Measurements from ENCODE around the gene TSPAN31. TPM values are rescaled to one million over a fixed set of nuclear protein-coding genes. Genes with fewer than 3 reads are reported as not detected.

The TSPAN31 gene
- total RNA-seq, 1 donor from 2014 or later = 17.3 TPM

- intact Hi-C loops (cut with micrococcal nuclease) = loop anchor here (5.0 to 10.0 kb wide), 4 partner anchors 96 to 1117 kb away; partner anchors contain the start of genes ARHGAP9, BAZ2A, CTDSP2 and PTGES3
These were observed 6.6 kb downstream of the TSPAN31 start for GRCh38 chr12:57751432-57751787.

- intact Hi-C loops (cut with micrococcal nuclease) = loop anchor here (1.0 to 10.0 kb wide), 9 partner anchors 8 to 1117 kb away; partner anchors contain the start of genes ARHGAP9, BAZ2A, CTDSP2 and DCTN2
These were observed 7.2 kb downstream of the TSPAN31 start, which contains the start of gene CDK4 for GRCh38 chr12:57751788-57752667. TSS of gene CDK4 (minus strand) at chr12:57752310. CDS start at chr12:57751717, 593 bp downstream.

GRCh38 chr12:57752668-57753000, 7.8 kb downstream of the TSPAN31 start:
- intact Hi-C loops (cut with micrococcal nuclease) = loop anchor here (1.0 to 10.0 kb wide), 9 partner anchors 8 to 1118 kb away; partner anchors contain the start of genes ARHGAP9, BAZ2A, CTDSP2 and DCTN2

GRCh38 chr12:57753756-57754337, 9.0 kb downstream of the TSPAN31 start:
- intact Hi-C loops (cut with micrococcal nuclease) = loop anchor here (5.0 to 10.0 kb wide), 4 partner anchors 93 to 1119 kb away; partner anchors contain the start of genes ARHGAP9, BAZ2A, CTDSP2 and PTGES3

GRCh38 chr12:57754411-57755193, 9.8 kb downstream of the TSPAN31 start, which contains the start of gene MARCHF9:
TSS of gene MARCHF9 (plus strand) at chr12:57755103. CDS start at chr12:57755529, 426 bp downstream.
- intact Hi-C loops (cut with micrococcal nuclease) = loop anchor here (1.0 to 10.0 kb wide), 6 partner anchors 28 to 1120 kb away; partner anchors contain the start of genes ARHGAP9, BAZ2A, CTDSP2 and PTGES3

DNA sequence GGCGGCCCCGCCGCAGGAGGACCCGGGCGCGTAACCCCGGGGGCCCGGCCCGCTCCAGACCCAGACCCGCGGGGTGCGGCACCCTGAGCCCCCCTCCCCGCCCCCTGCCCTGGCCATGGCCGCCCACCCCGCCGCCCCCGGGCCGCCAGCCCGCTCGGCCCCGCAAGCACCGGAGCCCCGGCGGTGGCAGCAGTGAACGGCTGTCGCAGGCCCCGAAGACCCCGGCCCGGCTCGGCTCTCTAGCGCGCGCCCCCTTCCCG, 10.3 kb downstream of the TSPAN31 start:
- intact Hi-C loops (cut with micrococcal nuclease) = loop anchor here (1.0 to 10.0 kb wide), 3 partner anchors 27 to 1120 kb away; partner anchors contain the start of genes BAZ2A and TSFM

- intact Hi-C loops (cut with micrococcal nuclease) = loop anchor here (1.0 to 10.0 kb wide), 6 partner anchors 10 to 1121 kb away; partner anchors contain the start of genes BAZ2A, EEF1AKMT3, METTL1 and TSFM
These were observed 10.9 kb downstream of the TSPAN31 start for GRCh38 chr12:57755454-57756372.

DNA sequence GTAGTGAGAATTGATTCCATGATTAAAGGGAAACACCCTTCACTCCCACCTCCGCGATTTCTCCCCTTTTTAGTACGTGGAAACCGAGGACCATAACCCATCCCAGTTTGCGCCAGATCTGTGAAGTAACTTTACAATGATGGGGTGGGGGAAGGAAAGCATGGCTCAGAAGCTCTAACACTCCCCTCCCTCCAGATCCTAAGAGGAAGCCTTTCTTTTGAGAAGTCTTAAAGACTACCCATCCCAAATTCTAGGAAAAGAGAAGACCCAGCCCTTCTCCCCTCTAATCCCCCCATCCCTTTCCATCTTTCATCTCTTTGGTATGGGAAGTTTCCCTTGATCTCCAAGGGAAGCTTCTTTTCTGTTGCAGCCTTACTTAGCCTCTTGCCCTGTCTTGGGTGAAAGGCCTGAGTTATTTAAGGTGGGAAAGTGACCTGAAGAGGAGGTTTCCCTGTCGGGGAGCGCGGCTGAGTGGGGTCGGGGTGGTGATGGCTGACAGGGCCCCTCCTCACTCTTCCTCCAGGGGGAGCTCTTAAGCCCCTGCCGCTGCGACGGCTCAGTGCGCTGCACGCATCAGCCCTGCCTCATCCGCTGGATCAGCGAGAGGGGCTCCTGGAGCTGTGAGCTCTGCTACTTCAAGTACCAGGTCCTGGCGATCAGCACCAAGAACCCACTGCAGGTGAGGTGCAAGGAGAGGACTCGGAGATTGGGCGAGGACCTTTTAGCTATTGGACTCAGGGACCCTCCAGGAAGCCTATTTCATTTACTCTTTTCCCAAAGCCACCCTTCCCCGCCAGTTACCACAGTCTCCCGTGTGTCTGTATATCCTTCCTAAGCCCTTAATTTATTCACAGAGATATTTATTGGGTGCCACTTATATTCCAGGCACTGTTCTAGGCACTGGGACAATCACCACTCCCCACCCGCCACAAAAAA, 11.8 kb downstream of the TSPAN31 start:
- intact Hi-C loops (cut with micrococcal nuclease) = loop anchor here (1.0 to 10.0 kb wide), 5 partner anchors 9 to 1122 kb away; partner anchors contain the start of genes BAZ2A, EEF1AKMT3 and METTL1

DNA sequence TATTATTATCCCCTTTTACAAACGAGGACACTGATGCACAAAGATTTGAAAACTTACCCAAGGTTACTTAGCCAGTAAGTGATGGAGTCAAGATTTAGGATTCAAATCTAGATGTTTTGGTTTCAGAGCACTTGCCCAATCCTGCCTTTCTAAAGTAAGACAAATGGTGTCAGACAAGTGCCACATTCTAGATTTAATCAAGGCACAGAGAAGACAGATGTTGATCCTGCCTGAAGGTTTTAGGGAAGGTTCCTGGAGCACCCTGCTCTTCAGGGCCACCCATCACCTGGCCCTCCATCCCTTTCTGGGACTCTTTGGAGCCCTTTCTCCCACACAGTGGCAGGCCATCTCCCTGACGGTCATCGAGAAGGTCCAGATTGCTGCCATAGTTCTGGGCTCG, 12.9 kb downstream of the TSPAN31 start:
- intact Hi-C loops (cut with micrococcal nuclease) = loop anchor here (5.0 to 10.0 kb wide), 2 partner anchors 75 to 1123 kb away; partner anchors contain the start of gene BAZ2A

- intact Hi-C loops (cut with micrococcal nuclease) = loop anchor here (5.0 to 10.0 kb wide), 2 partner anchors 74 to 1124 kb away; partner anchors contain the start of gene BAZ2A
These were observed 13.9 kb downstream of the TSPAN31 start for GRCh38 chr12:57758552-57759359.

DNA sequence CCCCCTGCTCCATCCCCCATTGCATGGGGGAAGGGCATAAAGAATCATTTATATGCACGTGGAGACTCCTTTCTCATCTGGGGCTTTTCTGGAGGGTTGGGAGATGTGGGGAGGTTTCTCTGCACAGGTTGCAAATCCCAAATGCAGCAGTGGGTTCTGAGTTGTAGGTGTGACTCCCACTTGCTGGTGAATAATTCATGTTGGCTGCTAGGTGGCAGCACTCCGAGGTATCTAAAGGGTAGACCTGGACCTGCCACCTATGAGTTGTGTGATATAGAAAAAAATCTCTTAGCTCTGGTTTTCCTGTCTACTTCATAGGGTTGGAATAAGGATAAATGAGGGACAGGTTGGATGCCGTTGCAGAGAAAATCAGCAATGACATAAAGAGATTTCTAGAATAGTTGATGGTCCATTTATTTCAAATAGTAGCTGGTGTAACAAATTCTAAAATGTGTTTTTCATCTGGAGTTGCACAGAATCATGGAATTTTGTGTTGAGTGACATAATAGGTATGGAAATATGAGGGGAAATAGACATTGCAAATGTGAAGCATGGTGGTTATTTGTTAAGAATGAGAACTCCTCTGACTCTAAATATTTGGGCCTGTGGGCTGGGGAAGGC, 14.6 kb downstream of the TSPAN31 start:
- intact Hi-C loops (cut with micrococcal nuclease) = loop anchor here (5.0 to 10.0 kb wide), 2 partner anchors 73 to 1125 kb away; partner anchors contain the start of gene BAZ2A

- intact Hi-C loops (cut with micrococcal nuclease) = no loop called here
These were observed 15.6 kb downstream of the TSPAN31 start for GRCh38 chr12:57760347-57760982.

DNA sequence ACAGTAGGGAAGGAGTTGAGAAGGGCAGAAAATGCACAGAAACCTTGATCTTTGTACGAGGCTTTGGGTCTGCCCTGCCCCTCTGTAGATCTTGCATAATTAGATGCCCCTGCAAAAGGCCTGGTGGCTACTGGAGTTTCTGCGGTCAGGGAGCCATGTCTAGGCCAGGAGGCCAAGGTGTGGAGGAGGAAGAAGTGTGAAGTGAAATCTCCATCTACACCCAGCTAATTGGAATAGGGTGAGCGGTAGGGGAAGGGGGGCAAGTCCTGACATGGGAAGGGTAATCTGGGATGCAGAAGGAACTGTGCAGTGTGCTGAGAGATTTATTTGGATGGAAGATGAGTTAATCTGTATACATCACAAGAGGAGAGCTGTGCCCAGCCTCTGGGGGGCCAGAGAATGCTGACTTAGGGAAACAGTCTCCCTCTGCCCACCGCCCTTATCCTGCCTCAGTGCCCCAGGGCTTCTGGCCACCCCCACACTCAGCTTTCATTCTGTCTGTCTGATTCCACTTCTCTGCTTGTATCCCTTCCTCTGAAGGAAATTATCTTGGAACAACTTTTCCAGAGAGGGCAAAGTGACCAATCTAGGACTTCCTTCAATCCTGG, 16.7 kb downstream of the TSPAN31 start:
- intact Hi-C loops (cut with micrococcal nuclease) = no loop called here

GRCh38 chr12:57762463-57762862, 17.6 kb downstream of the TSPAN31 start:
- intact Hi-C loops (cut with micrococcal nuclease) = no loop called here

GRCh38 chr12:57763881-57764661, 19.2 kb downstream of the TSPAN31 start:
- intact Hi-C loops (cut with micrococcal nuclease) = no loop called here

DNA sequence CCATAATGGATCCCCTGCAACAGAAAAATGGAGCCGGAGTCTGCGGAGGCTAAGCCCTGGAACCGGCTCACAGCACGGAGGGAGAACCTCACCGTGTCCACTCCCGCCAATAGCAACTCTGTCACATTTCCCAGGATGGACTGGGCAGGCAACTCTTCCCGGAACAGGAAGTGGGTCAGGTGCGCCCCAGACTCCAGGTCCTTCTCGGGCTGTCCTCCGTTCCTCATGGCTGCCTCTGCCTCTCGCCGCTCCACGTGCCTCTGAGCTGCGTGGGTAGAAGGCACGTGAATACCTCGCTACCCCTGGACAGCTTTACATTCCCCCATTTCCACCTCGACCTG, 19.8 kb downstream of the TSPAN31 start:
- intact Hi-C loops (cut with micrococcal nuclease) = loop anchor here (1.0 kb wide), 1 partner anchor 8 kb away; no protein-coding TSS in a partner anchor

All from T-helper 2 cell treated with Interferon-gamma antibody and Interleukin-4, amounts not matched to agents 100 ng/mL and 5 ng/mL, for 36 hours (primary cell).